Neural cell (in vitro differentiated cells): ENCODE data around the gene RFX8. TPM values are rescaled to one million over a fixed set of nuclear protein-coding genes. Genes with fewer than 3 reads are reported as not detected.

ENCODE experiments used
- H2AFZ ChIP-seq: fragments of 200-600, 300-800 bp; sonication (generic), shearing (Covaris generic); 2 replicates; pipeline ENCODE4 v1.6.0; 2014; ENCODE audit warnings: low read depth, mild to moderate bottlenecking, antibody characterized with exemption, low read length, moderate library complexity
- H3F3A ChIP-seq: fragments of 200-600 bp; shearing (Covaris generic); 2 replicates; pipeline ENCODE4 v1.6.1; 2016; ENCODE audit warnings: mild to moderate bottlenecking, moderate library complexity, mixed read lengths, antibody characterized with exemption, low read length; ENCODE audit not compliant: insufficient read depth, poor library complexity, severe bottlenecking
- H3K27ac ChIP-seq: fragments of 200-600, 300-800 bp; sonication (generic), shearing (Covaris generic); 2 replicates; pipeline ENCODE4 v1.5.1; 2014; ENCODE audit warnings: mild to moderate bottlenecking, low read length, moderate library complexity
- H3K27me3 ChIP-seq: fragments of 300-800, 200-600 bp; sonication (generic), shearing (Covaris generic); 2 replicates; pipeline ENCODE4 v1.6.0; 2014; ENCODE audit warnings: mild to moderate bottlenecking, low read depth, low read length, moderate library complexity; ENCODE audit not compliant: insufficient read depth
- H3K36me3 ChIP-seq: fragments of 300-800, 200-600 bp; sonication (generic), shearing (Covaris generic); 2 replicates; pipeline ENCODE4 v1.5.1; 2014; ENCODE audit warnings: mild to moderate bottlenecking, antibody characterized with exemption, low read length, moderate library complexity; ENCODE audit not compliant: insufficient read depth
- H3K4me2 ChIP-seq: fragments of 300-800, 200-600 bp; sonication (generic), shearing (Covaris generic); 2 replicates; pipeline ENCODE4 v1.6.0; 2014; ENCODE audit warnings: mild to moderate bottlenecking, low read length
- H3K4me3 ChIP-seq: fragments of 300-800, 200-600 bp; sonication (generic), shearing (Covaris generic); 2 replicates; pipeline ENCODE4 v1.5.1; 2014; ENCODE audit warnings: mild to moderate bottlenecking, low read length, moderate library complexity
- H3K79me2 ChIP-seq: fragments of 200-600 bp; shearing (Covaris generic); replicated peaks from 2 replicates; pipeline ENCODE4 v1.6.0; 2014; ENCODE audit warnings: mild to moderate bottlenecking, low read length, moderate library complexity; ENCODE audit not compliant: insufficient read depth
- H3K9ac ChIP-seq: fragments of 300-800, 200-600 bp; sonication (generic), shearing (Covaris generic); 2 replicates; pipeline ENCODE4 v1.6.1; 2016; ENCODE audit warnings: mild to moderate bottlenecking, low read length, mixed read lengths
- H3K9me2 ChIP-seq: fragments of 200-600 bp; shearing (Covaris generic); 2 replicates; pipeline ENCODE4 v1.6.1; 2016; ENCODE audit warnings: mild to moderate bottlenecking, low read length, mixed read lengths; ENCODE audit not compliant: insufficient read depth
- H3K9me3 ChIP-seq: fragments of 200-600, 300-800 bp; sonication (generic), shearing (Covaris generic); 2 replicates; pipeline ENCODE4 v1.6.1; 2016; ENCODE audit warnings: mild to moderate bottlenecking, mixed run types, low read length, moderate library complexity, mixed read lengths
- H4K20me1 ChIP-seq: fragments of 200-600 bp; shearing (Covaris generic); 2 replicates; pipeline ENCODE4 v1.6.1; 2016; ENCODE audit warnings: mild to moderate bottlenecking, mixed run types; ENCODE audit not compliant: insufficient read depth
- CTCF ChIP-seq: fragments of 450-650 bp; IDR thresholded peaks from 2 replicates; pipeline ENCODE4 v1.5.1; 2014; ENCODE audit warnings: antibody characterized with exemption, mild to moderate bottlenecking, moderate library complexity; ENCODE audit not compliant: poor library complexity, severe bottlenecking
- EP300 ChIP-seq: fragments of 450-650 bp; conservative IDR thresholded peaks from 2 replicates; pipeline ENCODE4 v1.6.1; 2014; ENCODE audit warnings: antibody characterized with exemption, mild to moderate bottlenecking, moderate library complexity; ENCODE audit not compliant: poor library complexity, severe bottlenecking
- EZH2 ChIP-seq: fragments of 200-600, 300-800 bp; shearing (Covaris generic), sonication (generic); IDR thresholded peaks from 2 replicates; pipeline ENCODE4 v1.6.1; 2014; ENCODE audit warnings: antibody characterized with exemption, low read length, borderline replicate concordance, mild to moderate bottlenecking; ENCODE audit not compliant: insufficient read depth, poor library complexity, severe bottlenecking
- MXI1 ChIP-seq: fragments of 450-650 bp; conservative IDR thresholded peaks from 2 replicates; pipeline ENCODE4 v1.6.1; 2014; ENCODE audit warnings: antibody characterized with exemption, mild to moderate bottlenecking; ENCODE audit not compliant: poor library complexity, severe bottlenecking
- POLR2AphosphoS5 ChIP-seq: IDR thresholded peaks from 2 replicates; pipeline ENCODE4 v1.6.1; 2012
- RAD21 ChIP-seq: fragments of 450-650 bp; conservative IDR thresholded peaks from 2 replicates; pipeline ENCODE4 v1.6.1; 2014; ENCODE audit warnings: antibody characterized with exemption, mild to moderate bottlenecking, moderate library complexity
- REST ChIP-seq: IDR thresholded peaks from 2 replicates; pipeline ENCODE4 v1.6.1; 2012; ENCODE audit warnings: borderline replicate concordance
- SMC3 ChIP-seq: fragments of 450-650 bp; conservative IDR thresholded peaks from 2 replicates; pipeline ENCODE4 v1.6.1; 2014; ENCODE audit warnings: antibody characterized with exemption, mild to moderate bottlenecking, moderate library complexity; ENCODE audit not compliant: poor library complexity
- TAF1 ChIP-seq: IDR thresholded peaks from 2 replicates; pipeline ENCODE4 v1.6.1; 2012; ENCODE audit warnings: low read depth
- polyA plus RNA-seq: library from polyadenylated mRNA; depleted of rRNA; stranded (reverse); fragments of >200 nt; gene quantifications from 2 replicates; pipeline ENCODE4 v1.2.3, GENCODE V29; 2014

Gene RFX8
- polyA plus RNA-seq, 1 donor from 2014 or later: not detected

GRCh38 chr2:101427240-101427639 is 47.7 kb downstream of the RFX8 start:
- Histone ChIP-seq H3K36me3 (no peaks in the 10 kb centered on the region), H3K9me2 (no peaks in the 10 kb centered on the region), H3K27me3 (no peaks in the 10 kb centered on the region), H3K79me2 (no peaks in the 10 kb centered on the region), H3K4me3 (no peak overlapping the region), H3F3A (no peaks in the 10 kb centered on the region), H3K27ac (no peak overlapping the region), H3K9me3 (no peaks in the 10 kb centered on the region), H3K9ac (no peak overlapping the region), H3K4me2 (no peak overlapping the region), H4K20me1 (no peaks in the 10 kb centered on the region), H2AFZ (no peak overlapping the region)
- TF ChIP-seq TAF1: no peak
- TF ChIP-seq EZH2: no peak
- TF ChIP-seq EP300: no peak
- TF ChIP-seq SMC3: no peak
- TF ChIP-seq CTCF: no peak
- no peak for TF ChIP-seq RAD21
- TF ChIP-seq REST: no peak
- no peak for TF ChIP-seq MXI1
- no peak for TF ChIP-seq POLR2AphosphoS5

GRCh38 chr2:101426822-101427221 is 48.1 kb downstream of the RFX8 start:
- no peak overlapping the region for H3K4me2 ChIP-seq

More at GRCh38 chr2:101426822-101427221, 48.1 kb downstream of the RFX8 start:
- no peak overlapping the region for H3K9ac ChIP-seq
- no peaks in the 10 kb centered on the region for H3K79me2 ChIP-seq
- H3K9me3 ChIP-seq: no peaks in the 10 kb centered on the region
- no peaks in the 10 kb centered on the region for H3K36me3 ChIP-seq
- H2AFZ ChIP-seq: no peak overlapping the region
- no peaks in the 10 kb centered on the region for H4K20me1 ChIP-seq
- H3F3A ChIP-seq: no peaks in the 10 kb centered on the region
- H3K4me3 ChIP-seq: no peak overlapping the region
- TF ChIP-seq TAF1: no peak
- TF ChIP-seq EZH2: no peak
- TF ChIP-seq REST: no peak
- TF ChIP-seq CTCF: no peak
- no peak for TF ChIP-seq SMC3
- TF ChIP-seq EP300: no peak
- TF ChIP-seq POLR2AphosphoS5: no peak
- no peak for TF ChIP-seq RAD21
- no peak for TF ChIP-seq MXI1
- H3K27me3 ChIP-seq: no peaks in the 10 kb centered on the region
- H3K9me2 ChIP-seq: no peaks in the 10 kb centered on the region
- H3K27ac ChIP-seq: no peak overlapping the region
